Urothelium cell line (cell line): Measurements from ENCODE around the gene PRKCE.
A peak's percentile ranks its signal among the peaks of the same experiment; 100 is the strongest.

Experiments used
- DNase-seq: peaks from one replicate; pipeline ENCODE4 v3.0.0; 2011; ENCODE audit warnings: low spot score, mixed read lengths
- FAIRE-seq: peaks from 2 replicates; lab custom pipeline; 2011; peaks lifted over from hg19 to GRCh38; lab: Jason Lieb, UNC

PRKCE gene

GRCh38 chr2:46062637-46063412, 411.4 kb downstream of the PRKCE start:
- FAIRE-seq: no peak
- peak; percentile 80 for DNase-seq

GRCh38 chr2:46064396-46064795, 412.9 kb downstream of the PRKCE start:
- FAIRE-seq: no peak
- no peak for DNase-seq

- FAIRE-seq: no peak
- DNase-seq: no peak
Observed at GRCh38 chr2:46065152-46065551, 413.7 kb downstream of the PRKCE start.

GRCh38 chr2:46066116-46066515, 414.6 kb downstream of the PRKCE start:
- FAIRE-seq: no peak
- DNase-seq: no peak

- no peak for FAIRE-seq
- DNase-seq: no peak
Observed at GRCh38 chr2:46066601-46067000, 415.1 kb downstream of the PRKCE start.

GRCh38 chr2:46067062-46067461, 415.6 kb downstream of the PRKCE start:
- DNase-seq (no peak), FAIRE-seq (no peak)

- peak; percentile 78 for DNase-seq
- FAIRE-seq: peak; percentile 62
Observed at GRCh38 chr2:46067501-46068305, 416.2 kb downstream of the PRKCE start.

GRCh38 chr2:46068636-46069035, 417.2 kb downstream of the PRKCE start:
- FAIRE-seq (no peak), DNase-seq (no peak)

- DNase-seq (no peak), FAIRE-seq (no peak)
Observed at GRCh38 chr2:46071074-46071473, 419.6 kb downstream of the PRKCE start.

GRCh38 chr2:46072101-46072820, 420.8 kb downstream of the PRKCE start:
- no peak for FAIRE-seq
- no peak for DNase-seq

GRCh38 chr2:46073540-46074046, 422.1 kb downstream of the PRKCE start:
- peak; percentile 76 for FAIRE-seq
- DNase-seq: peak; percentile 91

- FAIRE-seq: no peak
Observed at GRCh38 chr2:46074501-46074900, 423.0 kb downstream of the PRKCE start.

GRCh38 chr2:46075848-46076247, 424.4 kb downstream of the PRKCE start:
- FAIRE-seq (no peak), DNase-seq (no peak)

More at GRCh38 chr2:46074501-46074900, 423.0 kb downstream of the PRKCE start:
- no peak for DNase-seq

GRCh38 chr2:46076251-46076650, 424.8 kb downstream of the PRKCE start:
- no peak for DNase-seq
- no peak for FAIRE-seq

- DNase-seq (no peak), FAIRE-seq (no peak)
Observed at GRCh38 chr2:46076875-46077274, 425.4 kb downstream of the PRKCE start.

GRCh38 chr2:46077522-46078107, 426.1 kb downstream of the PRKCE start:
- no peak for FAIRE-seq
- no peak for DNase-seq

- FAIRE-seq: no peak
Observed at GRCh38 chr2:46079985-46080560, 428.6 kb downstream of the PRKCE start.

GRCh38 chr2:46082531-46083485, 431.3 kb downstream of the PRKCE start:
- no peak for DNase-seq
- no peak for FAIRE-seq

More at GRCh38 chr2:46079985-46080560, 428.6 kb downstream of the PRKCE start:
- DNase-seq: no peak

GRCh38 chr2:46086578-46087070, 435.1 kb downstream of the PRKCE start:
- no peak for DNase-seq
- FAIRE-seq: no peak
